GM19351 (cell line): ENCODE data around the gene SNX20.

Experiments
- ATAC-seq: cut with Tn5 transposase; IDR thresholded peaks from one replicate; pipeline ENCODE4 v1.9.1; 2021; ENCODE audit warnings: mild to moderate bottlenecking, moderate library complexity; ENCODE audit not compliant: unreplicated experiment

The SNX20 gene

GRCh38 chr16:50637716-50638602 lies 43.2 kb downstream of the SNX20 start:
- ATAC-seq = no peak

GRCh38 chr16:50636753-50637374 lies 44.2 kb downstream of the SNX20 start:
- ATAC-seq = no peak

GRCh38 chr16:50635505-50636392 lies 45.4 kb downstream of the SNX20 start:
- no peak for ATAC-seq

- ATAC-seq = no peak
Observed at GRCh38 chr16:50634947-50635346, 46.2 kb downstream of the SNX20 start.

- no peak for ATAC-seq
Observed at GRCh38 chr16:50634090-50634489, 47.0 kb downstream of the SNX20 start.

- ATAC-seq = no peak
Observed at GRCh38 chr16:50632927-50633800, 47.9 kb downstream of the SNX20 start.

- ATAC-seq = no peak
Observed at GRCh38 chr16:50631985-50632576, 49.0 kb downstream of the SNX20 start.

- ATAC-seq = no peak
Observed at GRCh38 chr16:50631249-50631984, 49.7 kb downstream of the SNX20 start.

- ATAC-seq = no peak
Observed at GRCh38 chr16:50630394-50631020, 50.6 kb downstream of the SNX20 start.

GRCh38 chr16:50629334-50629733 lies 51.8 kb downstream of the SNX20 start:
- no peak for ATAC-seq

GRCh38 chr16:50628156-50628802 lies 52.8 kb downstream of the SNX20 start:
- no peak for ATAC-seq

- ATAC-seq = peak; percentile 58
Observed at GRCh38 chr16:50627419-50627818, 53.7 kb downstream of the SNX20 start.

- no peak for ATAC-seq
Observed at GRCh38 chr16:50626868-50627267, 54.2 kb downstream of the SNX20 start.

- no peak for ATAC-seq
Observed at GRCh38 chr16:50625374-50625773, 55.7 kb downstream of the SNX20 start.

GRCh38 chr16:50624449-50624970 lies 56.6 kb downstream of the SNX20 start:
- no peak for ATAC-seq

- ATAC-seq = no peak
Observed at GRCh38 chr16:50622643-50623369, 58.3 kb downstream of the SNX20 start.

- no peak for ATAC-seq
Observed at GRCh38 chr16:50622029-50622428, 59.1 kb downstream of the SNX20 start.
